Immature natural killer cell (primary cell): Measurements from ENCODE around the gene DNAJB6. TPM values are rescaled to one million over a fixed set of nuclear protein-coding genes. Genes with fewer than 3 reads are reported as not detected.

Experiments used
- DNase-seq, 3 donors: peaks; one replicate each; pipeline ENCODE4 v3.0.0; 2022; ENCODE audit warnings: mixed read lengths in 1 of 3
- H3K27ac Mint-ChIP-seq, 6 donors: one replicate each; pipeline ENCODE4 v1.8.0; 2020; ENCODE audit warnings: mixed read lengths in 6 of 6, mild to moderate bottlenecking in 5 of 6, inconsistent platforms in 4 of 6, moderate library complexity in 3 of 6
- H3K27me3 Mint-ChIP-seq, 3 donors: one replicate each; pipeline ENCODE4 v1.8.0; 2020 to 2021; ENCODE audit warnings: low read depth in 3 of 3, mild to moderate bottlenecking in 3 of 3, mixed read lengths in 3 of 3, moderate library complexity in 3 of 3, inconsistent platforms in 1 of 3
- H3K36me3 Mint-ChIP-seq, 3 donors: one replicate each; pipeline ENCODE4 v1.8.0; 2020; ENCODE audit warnings: mixed read lengths in 3 of 3, inconsistent platforms in 2 of 3, mild to moderate bottlenecking in 2 of 3
- H3K4me1 Mint-ChIP-seq, 2 donors: one replicate each; pipeline ENCODE4 v1.8.0; 2020; ENCODE audit warnings: inconsistent platforms in 2 of 2, mild to moderate bottlenecking in 2 of 2, mixed read lengths in 2 of 2, moderate library complexity in 1 of 2
- H3K4me3 Mint-ChIP-seq, 5 donors: one replicate each; pipeline ENCODE4 v1.8.0; 2020; ENCODE audit warnings: mild to moderate bottlenecking in 5 of 5, mixed read lengths in 5 of 5, inconsistent platforms in 3 of 5, moderate library complexity in 3 of 5
- H3K9me3 Mint-ChIP-seq, 6 donors: one replicate each; pipeline ENCODE4 v1.8.0; 2020; ENCODE audit warnings: mild to moderate bottlenecking in 6 of 6, mixed read lengths in 6 of 6, inconsistent platforms in 4 of 6, moderate library complexity in 3 of 6
- polyA plus RNA-seq, 3 donors: library from polyadenylated mRNA; unstranded; fragments of 300-500 nt; fragmentation: Illumina TruSeq; gene quantifications; one replicate each; pipeline ENCODE4 v1.2.3, GENCODE V29; 2021

Gene DNAJB6
- polyA plus RNA-seq, 3 donors from 2014 or later = 184 to 205 (median 185) TPM

GRCh38 chr7:157427811-157428553 lies 91.2 kb downstream of the DNAJB6 start:
- H3K27ac Mint-ChIP-seq = no peak overlapping the region
- H3K4me1 Mint-ChIP-seq = peaks cover 5% of the 10 kb centered on the region in 2 donors
- no peak overlapping the region for H3K4me3 Mint-ChIP-seq
- no peaks in the 10 kb centered on the region for H3K36me3 Mint-ChIP-seq
- H3K9me3 Mint-ChIP-seq = no peaks in the 10 kb centered on the region
- no peaks in the 10 kb centered on the region for H3K27me3 Mint-ChIP-seq
- no peak for DNase-seq

- H3K27ac Mint-ChIP-seq = no peak overlapping the region
- no peak for DNase-seq
Measured at GRCh38 chr7:157428554-157428945, 91.7 kb downstream of the DNAJB6 start.

GRCh38 chr7:157429001-157429679 lies 92.3 kb downstream of the DNAJB6 start:
- H3K9me3 Mint-ChIP-seq = no peaks in the 10 kb centered on the region
- H3K4me1 Mint-ChIP-seq = peaks cover 8 to 12% of the 10 kb centered on the region in 2 donors
- no peak overlapping the region for H3K4me3 Mint-ChIP-seq
- H3K27ac Mint-ChIP-seq = no peak overlapping the region
- no peak for DNase-seq
- H3K27me3 Mint-ChIP-seq = no peaks in the 10 kb centered on the region
- no peaks in the 10 kb centered on the region for H3K36me3 Mint-ChIP-seq

More at GRCh38 chr7:157428554-157428945, 91.7 kb downstream of the DNAJB6 start:
- Mint-ChIP-seq H3K4me3 (no peak overlapping the region), H3K4me1 (peaks cover 8 to 11% of the 10 kb centered on the region in 2 donors), H3K27me3 (no peaks in the 10 kb centered on the region), H3K36me3 (no peaks in the 10 kb centered on the region), H3K9me3 (no peaks in the 10 kb centered on the region)

GRCh38 chr7:157429680-157430224 lies 92.9 kb downstream of the DNAJB6 start:
- peaks cover 0 to 2% (median 0%) of the 10 kb centered on the region in 3 donors for H3K27me3 Mint-ChIP-seq
- peaks cover 8 to 12% of the 10 kb centered on the region in 2 donors for H3K4me1 Mint-ChIP-seq
- no peaks in the 10 kb centered on the region for H3K36me3 Mint-ChIP-seq
- H3K9me3 Mint-ChIP-seq = no peaks in the 10 kb centered on the region
- DNase-seq = no peak
- H3K4me3 Mint-ChIP-seq = no peak overlapping the region
- H3K27ac Mint-ChIP-seq = no peak overlapping the region

- Mint-ChIP-seq H3K9me3 (no peaks in the 10 kb centered on the region), H3K27ac (peak overlapping the region in 1 of 6 donors; percentile 10), H3K36me3 (no peaks in the 10 kb centered on the region), H3K4me1 (peaks cover 8 to 12% of the 10 kb centered on the region in 2 donors), H3K27me3 (peaks cover 0 to 5% (median 0%) of the 10 kb centered on the region in 3 donors), H3K4me3 (no peak overlapping the region)
- no peak for DNase-seq
Measured at GRCh38 chr7:157430721-157431120, 93.9 kb downstream of the DNAJB6 start.

- Mint-ChIP-seq H3K36me3 (no peaks in the 10 kb centered on the region), H3K4me1 (peaks cover 8 to 12% of the 10 kb centered on the region in 2 donors), H3K27ac (no peak overlapping the region), H3K4me3 (no peak overlapping the region), H3K9me3 (no peaks in the 10 kb centered on the region), H3K27me3 (peaks cover 0 to 5% (median 0%) of the 10 kb centered on the region in 3 donors)
- no peak for DNase-seq
Measured at GRCh38 chr7:157431173-157431950, 94.6 kb downstream of the DNAJB6 start.

GRCh38 chr7:157431951-157432540 lies 95.2 kb downstream of the DNAJB6 start:
- DNase-seq = no peak
- Mint-ChIP-seq H3K4me1 (peaks cover 8 to 12% of the 10 kb centered on the region in 2 donors), H3K4me3 (peak overlapping the region in 2 of 5 donors; percentile 56 to 72), H3K36me3 (no peaks in the 10 kb centered on the region), H3K27ac (no peak overlapping the region), H3K27me3 (peaks cover 0 to 7% (median 0%) of the 10 kb centered on the region in 3 donors), H3K9me3 (no peaks in the 10 kb centered on the region)

- Mint-ChIP-seq H3K27me3 (peaks cover 0 to 7% (median 0%) of the 10 kb centered on the region in 3 donors), H3K36me3 (no peaks in the 10 kb centered on the region), H3K27ac (no peak overlapping the region), H3K4me3 (peak overlapping the region; percentile 15 to 72 (median 54)), H3K4me1 (peaks cover 8 to 12% of the 10 kb centered on the region in 2 donors), H3K9me3 (no peaks in the 10 kb centered on the region)
- DNase-seq = no peak
Measured at GRCh38 chr7:157432541-157432956, 95.7 kb downstream of the DNAJB6 start.

- Mint-ChIP-seq H3K4me1 (peaks cover 8 to 12% of the 10 kb centered on the region in 2 donors), H3K27me3 (peaks cover 0 to 7% (median 0%) of the 10 kb centered on the region in 3 donors), H3K4me3 (peak overlapping the region; percentile 15 to 65 (median 49)), H3K36me3 (no peaks in the 10 kb centered on the region), H3K9me3 (no peaks in the 10 kb centered on the region), H3K27ac (no peak overlapping the region)
- DNase-seq = peak; percentile 24 to 39 (median 31)
Measured at GRCh38 chr7:157432957-157433576, 96.3 kb downstream of the DNAJB6 start.

GRCh38 chr7:157433628-157434027 lies 96.8 kb downstream of the DNAJB6 start:
- DNase-seq = no peak
- H3K27ac Mint-ChIP-seq = no peak overlapping the region
- no peak overlapping the region for H3K4me3 Mint-ChIP-seq

GRCh38 chr7:157434231-157434630 lies 97.4 kb downstream of the DNAJB6 start:
- no peak overlapping the region for H3K4me3 Mint-ChIP-seq
- H3K27me3 Mint-ChIP-seq = peaks cover 0 to 10% (median 1%) of the 10 kb centered on the region in 3 donors
- H3K4me1 Mint-ChIP-seq = peaks cover 8 to 12% of the 10 kb centered on the region in 2 donors
- H3K27ac Mint-ChIP-seq = no peak overlapping the region
- no peaks in the 10 kb centered on the region for H3K36me3 Mint-ChIP-seq
- H3K9me3 Mint-ChIP-seq = no peaks in the 10 kb centered on the region
- no peak for DNase-seq

More at GRCh38 chr7:157433628-157434027, 96.8 kb downstream of the DNAJB6 start:
- H3K36me3 Mint-ChIP-seq = no peaks in the 10 kb centered on the region
- H3K4me1 Mint-ChIP-seq = peaks cover 8 to 12% of the 10 kb centered on the region in 2 donors
- H3K9me3 Mint-ChIP-seq = no peaks in the 10 kb centered on the region
- H3K27me3 Mint-ChIP-seq = peaks cover 0 to 10% (median 0%) of the 10 kb centered on the region in 3 donors

GRCh38 chr7:157434701-157435100 lies 97.9 kb downstream of the DNAJB6 start:
- Mint-ChIP-seq H3K36me3 (no peaks in the 10 kb centered on the region), H3K4me3 (no peak overlapping the region), H3K27me3 (peaks cover 1 to 12% (median 2%) of the 10 kb centered on the region in 3 donors), H3K9me3 (no peaks in the 10 kb centered on the region), H3K27ac (no peak overlapping the region), H3K4me1 (peaks cover 8 to 12% of the 10 kb centered on the region in 2 donors)
- no peak for DNase-seq

GRCh38 chr7:157436076-157436475 lies 99.3 kb downstream of the DNAJB6 start:
- Mint-ChIP-seq H3K9me3 (no peaks in the 10 kb centered on the region), H3K4me3 (no peak overlapping the region), H3K27me3 (peaks cover 1 to 12% (median 2%) of the 10 kb centered on the region in 3 donors), H3K27ac (no peak overlapping the region), H3K4me1 (peaks cover 8 to 12% of the 10 kb centered on the region in 2 donors), H3K36me3 (no peaks in the 10 kb centered on the region)
- DNase-seq = no peak
